Ovary (tissue), 3 donors: ENCODE data around the gene CUBN.

ENCODE experiments used
- EP300 ChIP-seq: sonication (generic); formaldehyde crosslinking; IDR thresholded peaks from one replicate; pipeline ENCODE4 v1.6.1; 2017; ENCODE audit warnings: antibody characterized with exemption
- POLR2A ChIP-seq: fragments of 450-650 bp; IDR thresholded peaks from one replicate; pipeline ENCODE4 v1.6.1; 2017; ENCODE audit warnings: antibody characterized with exemption, mild to moderate bottlenecking, moderate library complexity
- TF ChIP-seq, protein P1 (sequence below), 3 donors: fragments of 450-650 bp in 2 of 3; fragments of 200-600 bp in 1 of 3; IDR thresholded peaks; one replicate each; pipeline versions ENCODE4 v1.5.1 to v1.8.0; 2016 to 2022; ENCODE audit warnings: antibody characterized with exemption in 3 of 3, mild to moderate bottlenecking in 1 of 3
- donor health status: DM: no; HTN: no; CAD: no.

DNA sequence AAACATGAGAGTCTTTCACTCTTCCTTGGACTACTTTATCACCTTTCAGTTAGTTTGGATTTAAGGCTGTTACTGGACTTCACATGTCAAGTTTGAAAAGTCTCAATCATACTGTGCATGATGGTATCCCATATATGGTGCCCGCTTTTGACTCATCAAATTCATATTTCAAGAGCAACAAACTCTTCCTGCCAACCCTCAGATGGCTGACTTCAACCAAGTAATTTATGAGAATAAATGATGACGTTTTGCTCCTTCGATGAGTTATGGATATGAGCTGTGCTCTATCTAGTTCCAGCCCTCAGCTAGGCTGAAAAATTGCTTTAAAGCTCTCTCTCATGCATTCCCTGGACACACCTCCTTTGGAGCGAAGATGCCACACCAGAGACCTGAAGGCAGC lies 202.1 kb downstream of the CUBN start:
- TF ChIP-seq POLR2A: no peak
- TF ChIP-seq, protein P1, sequence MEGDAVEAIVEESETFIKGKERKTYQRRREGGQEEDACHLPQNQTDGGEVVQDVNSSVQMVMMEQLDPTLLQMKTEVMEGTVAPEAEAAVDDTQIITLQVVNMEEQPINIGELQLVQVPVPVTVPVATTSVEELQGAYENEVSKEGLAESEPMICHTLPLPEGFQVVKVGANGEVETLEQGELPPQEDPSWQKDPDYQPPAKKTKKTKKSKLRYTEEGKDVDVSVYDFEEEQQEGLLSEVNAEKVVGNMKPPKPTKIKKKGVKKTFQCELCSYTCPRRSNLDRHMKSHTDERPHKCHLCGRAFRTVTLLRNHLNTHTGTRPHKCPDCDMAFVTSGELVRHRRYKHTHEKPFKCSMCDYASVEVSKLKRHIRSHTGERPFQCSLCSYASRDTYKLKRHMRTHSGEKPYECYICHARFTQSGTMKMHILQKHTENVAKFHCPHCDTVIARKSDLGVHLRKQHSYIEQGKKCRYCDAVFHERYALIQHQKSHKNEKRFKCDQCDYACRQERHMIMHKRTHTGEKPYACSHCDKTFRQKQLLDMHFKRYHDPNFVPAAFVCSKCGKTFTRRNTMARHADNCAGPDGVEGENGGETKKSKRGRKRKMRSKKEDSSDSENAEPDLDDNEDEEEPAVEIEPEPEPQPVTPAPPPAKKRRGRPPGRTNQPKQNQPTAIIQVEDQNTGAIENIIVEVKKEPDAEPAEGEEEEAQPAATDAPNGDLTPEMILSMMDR (IDR thresholded peaks at IDR 0.05): no peak
- no peak for TF ChIP-seq EP300
